HG03520 (cell line): ENCODE results near the gene BPIFB3.

ENCODE experiments used
- ATAC-seq: cut with Tn5 transposase; IDR thresholded peaks from one replicate; pipeline ENCODE4 v1.9.1; 2021; ENCODE audit warnings: mild to moderate bottlenecking, moderate library complexity; ENCODE audit not compliant: unreplicated experiment

The BPIFB3 gene

GRCh38 chr20:33059741-33060390, 6.2 kb downstream of the BPIFB3 start:
- no peak for ATAC-seq

GRCh38 chr20:33061658-33062028, 7.9 kb downstream of the BPIFB3 start:
- ATAC-seq, result no peak

GRCh38 chr20:33062105-33062824, 8.6 kb downstream of the BPIFB3 start:
- ATAC-seq, result no peak

- ATAC-seq, result no peak
Observed at GRCh38 chr20:33062825-33063149, 9.1 kb downstream of the BPIFB3 start.

GRCh38 chr20:33063271-33063670, 9.6 kb downstream of the BPIFB3 start:
- no peak for ATAC-seq

- no peak for ATAC-seq
Observed at GRCh38 chr20:33064572-33065287, 11.0 kb downstream of the BPIFB3 start.

GRCh38 chr20:33065785-33066184, 12.1 kb downstream of the BPIFB3 start:
- ATAC-seq, result no peak

- ATAC-seq, result no peak
Observed at GRCh38 chr20:33067806-33068205, 14.1 kb downstream of the BPIFB3 start.

GRCh38 chr20:33068251-33068939, 14.7 kb downstream of the BPIFB3 start:
- no peak for ATAC-seq

GRCh38 chr20:33069673-33070072, 16.0 kb downstream of the BPIFB3 start:
- no peak for ATAC-seq

- no peak for ATAC-seq
Observed at GRCh38 chr20:33070111-33071053, 16.7 kb downstream of the BPIFB3 start.

- ATAC-seq, result no peak
Observed at GRCh38 chr20:33071198-33071597, 17.5 kb downstream of the BPIFB3 start.

GRCh38 chr20:33072362-33072761, 18.7 kb downstream of the BPIFB3 start:
- no peak for ATAC-seq

GRCh38 chr20:33072813-33073212, 19.1 kb downstream of the BPIFB3 start:
- ATAC-seq, result no peak

- no peak for ATAC-seq
Observed at GRCh38 chr20:33074675-33075074, 21.0 kb downstream of the BPIFB3 start.

- ATAC-seq, result no peak
Observed at GRCh38 chr20:33075281-33075680, 21.6 kb downstream of the BPIFB3 start.

GRCh38 chr20:33076662-33077372, 23.1 kb downstream of the BPIFB3 start:
- ATAC-seq, result no peak

GRCh38 chr20:33079259-33079658, 25.6 kb downstream of the BPIFB3 start, which contains the start of gene BPIFB4:
Gene BPIFB4, plus strand, starts transcription at chr20:33079643. Its CDS starts 1,884 bp downstream, at chr20:33081527.
- no peak for ATAC-seq

- no peak for ATAC-seq
Observed at GRCh38 chr20:33081411-33082154, 27.9 kb downstream of the BPIFB3 start.
